ENCODE measurements around the gene SASS6.

- TF ChIP-seq POLR2A (IDR thresholded peaks at IDR 0.05; ENCODE audit: low read length), result no peak
- TF ChIP-seq GATA1 (IDR thresholded peaks at IDR 0.05; ENCODE audit: low read depth, low read length), result no peak
These were observed 59.2 kb downstream of the SASS6 start for GRCh38 chr1:100073531-100073930.

All from erythroblast (primary cell).